CD4-positive, alpha-beta T cell treated with Interleukin-4 for 4 hours (primary cell): ENCODE data around the gene XPO6.
"Not testable (repeated sequence)": the region's sequence is repeated elsewhere in the genome, so short reads cannot be mapped to it uniquely, and the experiment has no call there.

Source experiments
- DNase-seq: peaks from one replicate; pipeline ENCODE4 v3.0.0-alpha.2; 2020

XPO6 gene

DNA sequence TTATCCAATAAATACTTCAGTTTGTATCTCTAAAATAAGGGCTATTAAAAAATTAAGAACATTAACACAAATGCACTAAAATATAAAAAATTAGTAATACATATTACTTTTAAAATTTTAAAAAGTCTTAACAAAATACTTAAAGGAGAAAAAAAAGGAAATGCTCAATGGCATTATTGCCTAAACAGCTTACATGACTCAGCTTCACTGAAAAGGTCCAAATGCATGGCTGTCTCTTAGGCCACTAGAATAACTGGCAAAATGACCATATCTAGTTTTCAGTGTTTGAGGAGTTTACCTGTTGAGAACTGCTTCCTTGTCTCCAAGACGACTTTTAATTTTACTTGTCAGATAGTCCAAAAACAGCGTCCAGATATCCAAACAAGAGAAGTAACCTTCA is 66.0 kb downstream of the XPO6 start:
- no peak for DNase-seq

GRCh38 chr16:28140788-28141618 is 70.8 kb downstream of the XPO6 start:
- DNase-seq: peak; percentile 96

GRCh38 chr16:28139530-28139929 is 72.2 kb downstream of the XPO6 start:
- DNase-seq: peak; percentile 37

DNA sequence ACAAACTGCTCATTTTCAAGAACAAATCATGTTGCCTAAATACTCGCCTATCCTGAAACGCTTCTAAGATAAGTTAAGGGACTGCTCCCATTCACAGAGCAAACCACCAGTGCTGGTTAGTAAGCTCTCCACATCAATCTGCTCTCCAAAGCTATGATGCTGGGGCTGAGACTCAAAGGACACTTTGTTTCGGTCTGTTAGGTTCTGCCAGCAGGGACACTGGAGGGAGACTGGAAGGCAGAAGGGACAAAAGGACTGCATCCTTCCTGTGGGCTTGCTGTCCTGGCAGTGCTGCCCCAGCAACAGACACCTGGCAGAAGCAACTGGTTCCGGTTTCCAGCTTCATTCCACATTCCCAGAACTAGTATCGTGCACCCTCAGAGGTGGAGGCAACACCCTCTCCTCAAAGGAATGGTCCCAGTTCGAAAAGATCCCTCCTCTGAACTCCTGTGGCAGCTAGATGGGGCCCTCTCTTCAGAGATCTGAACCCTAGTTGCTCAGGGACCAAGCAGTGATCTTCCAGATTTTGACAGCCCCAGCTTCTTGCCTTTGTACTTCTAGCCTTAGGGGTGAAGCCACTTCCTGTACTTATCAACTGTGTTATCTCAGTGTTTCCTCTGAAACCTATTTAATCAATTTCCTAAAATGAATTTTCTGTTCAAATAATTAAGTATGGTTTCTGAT is 74.9 kb downstream of the XPO6 start:
- DNase-seq: peak; percentile 73

GRCh38 chr16:28133666-28134065 is 78.1 kb downstream of the XPO6 start:
- DNase-seq: no peak

- no peak for DNase-seq
Observed at GRCh38 chr16:28131743-28132393, 79.9 kb downstream of the XPO6 start.

DNA sequence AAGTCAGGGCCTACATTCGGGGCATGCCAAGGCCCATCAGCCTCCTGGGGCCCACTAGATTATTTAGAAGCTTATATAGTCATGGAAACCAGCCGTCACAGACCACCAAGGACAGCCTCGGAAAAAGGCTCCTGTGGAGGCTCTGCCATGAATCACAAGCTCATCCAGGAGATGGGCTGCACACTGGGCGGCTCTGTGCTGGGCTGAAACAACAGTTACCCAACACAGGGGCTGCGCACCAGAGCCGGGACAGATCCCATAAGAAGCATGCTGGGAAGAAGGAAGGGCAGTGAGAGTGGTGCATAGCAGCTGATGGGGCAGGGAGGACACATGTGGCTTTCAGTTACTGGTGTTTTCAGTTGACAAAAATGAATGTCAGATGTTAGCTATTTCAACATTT is 80.6 kb downstream of the XPO6 start:
- no peak for DNase-seq

DNA sequence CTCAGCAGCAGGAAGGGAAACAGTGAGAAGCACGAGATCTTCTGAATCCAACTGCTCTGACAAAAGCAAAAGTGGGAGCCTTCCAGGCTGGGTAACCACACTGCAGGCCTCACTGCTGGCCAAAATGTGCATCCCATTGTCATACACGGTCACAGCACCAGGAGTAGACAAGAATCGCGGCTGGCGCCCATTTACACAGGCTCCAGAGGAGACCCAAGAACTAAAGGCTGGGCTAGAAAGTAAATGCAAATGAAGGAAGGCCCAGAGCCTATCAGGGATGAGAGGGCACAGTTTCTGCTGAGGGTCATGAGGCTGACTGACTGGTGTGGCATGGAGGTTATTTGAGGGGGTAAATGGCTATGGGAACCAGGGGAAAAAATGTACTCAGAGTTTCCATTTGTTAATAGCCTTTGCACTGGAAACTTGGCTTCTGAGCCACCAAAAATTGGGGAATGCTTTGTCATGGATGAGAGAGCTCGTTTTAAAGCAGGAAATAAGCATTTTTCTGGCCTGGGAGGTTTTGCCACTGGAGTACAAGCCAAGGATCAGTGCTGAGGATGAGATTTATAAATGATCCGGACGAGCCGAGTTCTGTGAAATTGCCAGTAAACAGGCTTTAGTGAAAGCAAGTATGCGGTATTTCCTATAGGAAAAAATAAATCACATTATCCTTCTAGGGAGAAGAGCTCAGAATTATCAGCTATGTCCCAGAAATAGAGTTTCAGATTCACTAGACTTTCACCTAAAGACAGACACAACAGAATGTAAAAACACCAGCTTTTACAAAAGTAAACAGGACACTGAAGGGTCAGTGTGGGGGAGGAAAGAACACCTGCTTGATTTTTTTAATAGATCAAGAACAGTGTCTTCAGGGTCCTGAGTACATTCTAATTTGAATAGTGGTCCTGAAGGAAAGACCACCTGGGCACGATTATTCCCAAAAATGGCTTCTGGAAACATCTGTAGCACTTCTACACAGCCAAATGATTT is 81.4 kb downstream of the XPO6 start:
- DNase-seq: no peak

GRCh38 chr16:28126684-28127620 is 84.8 kb downstream of the XPO6 start:
- DNase-seq: no peak

DNA sequence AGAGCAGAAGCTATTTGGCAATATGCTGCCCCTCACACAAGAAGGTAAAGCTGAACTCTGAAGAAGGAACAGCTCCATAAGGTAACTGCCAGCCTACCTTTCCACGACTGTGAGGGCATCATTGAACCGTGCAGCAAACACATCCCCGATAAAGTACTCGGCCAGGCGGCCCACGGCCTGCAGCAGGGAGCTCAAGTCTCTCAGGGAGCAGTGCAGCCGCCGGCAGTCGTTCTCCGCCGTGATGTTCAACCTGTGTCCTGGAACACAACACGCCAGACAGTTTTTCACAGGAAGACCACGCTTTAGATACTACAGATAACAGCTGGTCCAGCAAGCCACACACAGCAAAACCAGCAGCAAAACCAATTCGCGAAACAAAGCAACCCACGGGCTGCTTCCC is 86.2 kb downstream of the XPO6 start:
- no peak for DNase-seq

GRCh38 chr16:28121527-28121926 is 90.2 kb downstream of the XPO6 start:
- no peak for DNase-seq

DNA sequence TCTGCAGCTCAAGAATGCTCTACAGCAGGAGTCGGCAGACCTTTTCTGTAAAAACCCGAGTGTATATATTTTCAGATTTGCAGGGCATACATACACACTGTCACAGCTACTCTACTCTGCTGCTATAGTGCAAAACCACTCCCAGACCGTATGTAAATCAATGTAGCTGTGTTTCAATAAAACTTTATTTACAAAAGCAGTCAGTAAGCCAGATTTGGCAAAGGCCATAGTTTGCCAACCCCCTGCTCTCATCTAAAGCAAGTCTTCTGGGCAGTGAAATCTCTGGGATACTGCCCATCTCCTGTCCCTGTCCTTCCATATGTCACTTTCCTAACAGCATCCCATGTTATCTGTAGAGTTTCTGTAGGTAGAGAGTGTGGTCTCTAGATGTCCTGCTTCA is 91.0 kb downstream of the XPO6 start:
- no peak for DNase-seq

GRCh38 chr16:28118637-28119036 is 93.1 kb downstream of the XPO6 start:
- no peak for DNase-seq

- DNase-seq: no peak
Observed at GRCh38 chr16:28117168-28117565, 94.6 kb downstream of the XPO6 start.

DNA sequence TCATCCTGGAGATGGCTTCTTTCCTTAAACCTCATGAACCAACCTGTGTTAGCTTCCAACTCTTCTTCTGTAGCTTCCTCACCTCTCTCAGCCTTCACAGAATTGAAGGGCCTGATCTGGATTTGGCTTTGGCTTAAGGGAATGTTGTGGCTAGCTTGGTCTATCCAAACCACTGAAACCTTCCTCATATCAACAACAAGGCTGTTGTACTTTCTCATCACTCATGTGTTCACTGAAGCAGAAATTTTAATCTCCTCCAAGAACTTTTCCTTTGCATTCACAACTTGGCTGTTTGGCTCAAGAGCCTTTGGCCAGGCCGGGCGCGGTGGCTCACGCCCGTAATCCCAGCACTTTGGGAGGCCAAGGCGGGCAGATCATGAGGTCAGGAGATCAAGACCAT is 95.9 kb downstream of the XPO6 start:
- not testable (repeated sequence) for DNase-seq

DNA sequence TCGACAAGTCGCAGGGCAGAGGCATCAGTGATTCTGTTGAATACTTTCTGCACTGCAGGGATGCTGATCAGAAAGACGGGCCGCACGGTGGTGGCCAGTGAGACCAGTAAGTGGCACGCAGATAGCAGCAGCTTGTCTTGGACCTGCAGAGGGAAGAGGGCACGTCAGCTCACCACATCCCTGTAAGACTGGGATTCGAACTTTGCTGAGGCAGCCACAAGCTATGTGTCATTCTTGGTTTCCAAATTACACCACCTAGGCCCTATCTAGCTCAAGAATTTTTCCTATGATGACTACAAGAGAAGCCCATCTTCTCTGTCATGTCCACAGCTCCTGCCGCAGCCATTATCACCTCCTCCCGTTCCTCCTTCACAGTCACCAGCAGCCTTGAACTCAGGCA is 98.9 kb downstream of the XPO6 start:
- no peak for DNase-seq

GRCh38 chr16:28110977-28111376 is 100.8 kb downstream of the XPO6 start:
- DNase-seq: no peak

- no peak for DNase-seq
Observed at GRCh38 chr16:28110479-28110878, 101.3 kb downstream of the XPO6 start.

DNA sequence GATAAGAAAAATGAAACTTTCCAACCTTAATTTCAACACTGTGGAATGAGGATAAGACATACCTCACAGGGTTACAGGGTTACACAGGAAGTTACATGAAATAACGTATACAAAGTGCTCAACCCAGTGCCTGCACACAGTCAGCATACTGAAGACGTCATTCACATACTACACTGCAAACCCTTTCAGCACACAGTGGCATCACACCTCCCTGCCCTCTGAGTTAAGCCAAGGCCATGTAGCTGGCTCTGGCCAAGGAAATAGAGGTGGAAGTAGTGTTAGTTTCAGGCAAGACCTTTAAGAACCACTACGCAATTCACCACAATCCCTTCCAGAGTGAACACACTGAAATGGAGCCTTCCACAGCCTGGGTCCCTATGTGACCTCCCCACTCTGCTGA is 101.7 kb downstream of the XPO6 start:
- no peak for DNase-seq

DNA sequence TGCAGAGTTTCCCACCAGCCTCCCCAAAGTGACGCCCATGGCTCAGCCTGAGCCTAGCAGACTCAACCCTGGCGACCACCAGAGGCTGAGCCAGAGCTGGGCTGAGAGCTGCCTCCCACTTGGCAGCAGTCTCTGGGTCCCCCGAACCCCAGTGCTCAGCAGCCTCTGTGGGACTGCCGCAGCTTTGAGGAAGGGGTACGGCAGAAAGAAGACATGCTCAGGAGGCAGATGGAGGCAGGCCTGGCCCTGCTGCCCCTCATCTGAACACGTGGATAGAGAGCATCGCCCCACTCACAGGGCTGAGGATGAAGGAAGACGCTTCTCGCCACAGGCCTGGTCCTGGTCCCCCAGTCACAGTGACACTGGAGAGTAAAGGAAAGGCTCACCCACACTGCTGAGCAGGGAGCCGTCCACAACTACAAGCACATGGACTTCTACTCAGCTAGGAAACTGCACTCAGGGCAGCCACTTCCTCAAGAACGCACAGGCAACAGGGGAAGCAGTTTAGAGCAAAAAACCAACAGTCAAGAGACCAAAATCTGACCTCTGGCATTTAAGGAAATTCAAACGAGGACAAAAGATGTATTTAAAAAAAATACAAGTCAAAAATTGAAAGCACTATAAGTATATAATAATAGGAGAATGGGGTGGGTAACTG is 103.0 kb downstream of the XPO6 start:
- DNase-seq: no peak

- DNase-seq: no peak
Observed at GRCh38 chr16:28107232-28107631, 104.5 kb downstream of the XPO6 start.
